Upper lobe of left lung (tissue), 4 donors: ENCODE data around the gene XNDC1N.

ENCODE experiments used
- CTCF ChIP-seq, 6 experiments: fragments of 450-650 bp in 4 of 6; fragments of 200-600 bp in 2 of 6; sonication (generic) in 2 of 6; IDR thresholded peaks; one replicate each; pipeline ENCODE4 v1.5.1; 2016 to 2019; ENCODE audit warnings: antibody characterized with exemption in 6 of 6
- EP300 ChIP-seq, 4 donors: sonication (generic); formaldehyde crosslinking; IDR thresholded peaks; one replicate each; pipeline ENCODE4 v1.5.1; 2017; ENCODE audit warnings: antibody characterized with exemption in 4 of 4, control low read depth in 2 of 4
- POLR2A ChIP-seq, 4 donors: fragments of 450-650 bp; IDR thresholded peaks; one replicate each; pipeline ENCODE4 v1.5.1; 2016 to 2017; ENCODE audit warnings: antibody characterized with exemption in 4 of 4, mild to moderate bottlenecking in 2 of 4
- POLR2AphosphoS5 ChIP-seq, 2 donors: sonication (generic); formaldehyde crosslinking; IDR thresholded peaks; one replicate each; pipeline ENCODE4 v1.5.1; 2017; ENCODE audit warnings: antibody characterized with exemption in 2 of 2

GRCh38 chr11:71946144-71946571 is 17.8 kb upstream of the XNDC1N start:
- TF ChIP-seq CTCF (IDR thresholded peaks at IDR 0.05) = no peak
- TF ChIP-seq POLR2A (IDR thresholded peaks at IDR 0.05) = no peak
- no peak for TF ChIP-seq EP300 (IDR thresholded peaks at IDR 0.05)
- no peak for TF ChIP-seq POLR2AphosphoS5 (IDR thresholded peaks at IDR 0.05)
